ACC112 (cell line): ENCODE data around the gene FBXO34.
"Not testable (repeated sequence)": the region's sequence is repeated elsewhere in the genome, so short reads cannot be mapped to it uniquely, and the experiment has no call there.

ENCODE experiments used
- H2AFZ ChIP-seq: fragments of 200-600 bp; sonication (generic); one replicate; pipeline ENCODE4 v1.6.0; 2017; ENCODE audit warnings: antibody characterized with exemption, low read length; ENCODE audit not compliant: unreplicated experiment
- H3K27ac ChIP-seq: fragments of 200-600 bp; sonication (generic); 2 replicates; pipeline ENCODE4 v1.5.1; 2014; ENCODE audit warnings: low read depth, mild to moderate bottlenecking, antibody characterized with exemption, low read length, moderate library complexity
- H3K27me3 ChIP-seq: fragments of 200-600 bp; sonication (generic); 2 replicates; pipeline ENCODE4 v1.6.1; 2014; ENCODE audit warnings: mild to moderate bottlenecking, antibody characterized with exemption, low read length, moderate library complexity, mixed read lengths; ENCODE audit not compliant: insufficient read depth
- H3K36me3 ChIP-seq: fragments of 200-600 bp; sonication (generic); 2 replicates; pipeline ENCODE4 v1.6.1; 2016; ENCODE audit warnings: mild to moderate bottlenecking, antibody characterized with exemption, low read length, moderate library complexity, mixed read lengths; ENCODE audit not compliant: insufficient read depth
- H3K4me1 ChIP-seq: fragments of 200-600 bp; sonication (generic); one replicate; pipeline ENCODE4 v1.6.1; 2016; ENCODE audit warnings: low read length, mixed read lengths; ENCODE audit not compliant: insufficient read depth, unreplicated experiment, control insufficient read depth
- H3K4me3 ChIP-seq: fragments of 200-600 bp; sonication (generic); 2 replicates; pipeline ENCODE4 v1.5.1; 2014; ENCODE audit warnings: mild to moderate bottlenecking, low read depth, low read length
- H3K79me2 ChIP-seq: fragments of 200-600 bp; sonication (generic); one replicate; pipeline ENCODE4 v1.6.0; 2016; ENCODE audit warnings: low read length; ENCODE audit not compliant: control insufficient read depth, unreplicated experiment, insufficient read depth

Gene FBXO34

GRCh38 chr14:55309154-55309553 is 37.9 kb downstream of the FBXO34 start:
- Histone ChIP-seq H3K36me3 (peaks cover 16% of the 10 kb centered on the region), H2AFZ (no peak overlapping the region), H3K79me2 (peaks cover 33% of the 10 kb centered on the region), H3K27ac (no peak overlapping the region), H3K27me3 (no peaks in the 10 kb centered on the region), H3K4me3 (no peak overlapping the region), H3K4me1 (peaks cover 10% of the 10 kb centered on the region)

DNA sequence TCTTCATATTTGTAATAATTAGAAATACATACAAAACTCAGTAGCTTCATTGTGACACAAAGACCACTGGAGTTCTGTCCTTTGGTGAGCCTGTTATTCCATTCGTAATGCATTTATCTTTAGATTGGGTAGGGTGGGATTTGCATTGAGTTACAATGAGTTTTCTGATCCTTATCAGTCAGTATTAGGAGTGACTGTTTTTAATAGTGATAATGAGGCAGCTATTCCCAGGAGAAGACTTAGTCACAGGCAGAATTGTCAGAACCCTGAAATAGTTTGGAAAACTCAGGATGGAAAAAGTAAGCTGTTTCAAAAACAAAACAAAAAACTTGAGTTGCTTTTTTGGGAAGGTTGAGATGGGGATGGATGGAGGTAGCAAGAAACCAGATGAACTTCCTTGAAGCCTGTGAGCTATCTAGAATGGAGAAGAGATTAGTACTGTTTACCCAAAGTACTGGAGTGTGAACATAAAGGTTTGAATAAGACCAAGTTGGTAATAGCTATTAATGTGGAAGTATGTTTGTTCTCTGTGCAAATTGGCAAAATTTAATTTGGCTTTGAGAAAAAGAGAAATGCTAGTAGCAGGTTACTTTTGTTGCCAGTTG is 38.6 kb downstream of the FBXO34 start:
- no peak overlapping the region for H2AFZ ChIP-seq
- no peak overlapping the region for H3K27ac ChIP-seq
- peaks cover 27% of the 10 kb centered on the region for H3K79me2 ChIP-seq
- H3K27me3 ChIP-seq: no peaks in the 10 kb centered on the region
- peaks cover 17% of the 10 kb centered on the region for H3K36me3 ChIP-seq
- H3K4me3 ChIP-seq: no peak overlapping the region
- H3K4me1 ChIP-seq: peaks cover 10% of the 10 kb centered on the region

- not testable (repeated sequence) for H3K27me3 ChIP-seq, H3K4me3 ChIP-seq, H3K27ac ChIP-seq, H3K4me1 ChIP-seq, H2AFZ ChIP-seq
- peaks cover 15% of the 10 kb centered on the region for H3K79me2 ChIP-seq
- H3K36me3 ChIP-seq: peaks cover 27% of the 10 kb centered on the region
Observed at GRCh38 chr14:55312379-55313030, 41.3 kb downstream of the FBXO34 start.

DNA sequence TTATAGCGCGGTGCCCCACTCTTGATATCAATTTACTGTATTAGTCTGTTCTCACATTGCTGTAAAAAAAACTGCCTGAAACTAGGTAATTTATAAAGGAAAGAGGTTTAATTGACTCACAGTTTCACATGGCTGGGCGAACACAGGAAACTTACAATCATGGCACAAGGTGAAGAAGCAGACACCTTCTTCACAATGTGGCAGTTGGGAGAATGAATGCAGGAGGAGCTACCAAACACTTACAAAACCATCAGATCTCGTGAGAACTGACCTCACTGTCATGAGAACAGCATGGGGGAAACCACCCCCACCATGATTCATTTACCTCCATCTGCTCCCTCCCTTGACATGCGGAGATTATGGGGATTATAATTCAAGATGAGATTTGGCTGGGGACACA is 42.3 kb downstream of the FBXO34 start:
- H3K79me2 ChIP-seq: peaks cover 14% of the 10 kb centered on the region

DNA sequence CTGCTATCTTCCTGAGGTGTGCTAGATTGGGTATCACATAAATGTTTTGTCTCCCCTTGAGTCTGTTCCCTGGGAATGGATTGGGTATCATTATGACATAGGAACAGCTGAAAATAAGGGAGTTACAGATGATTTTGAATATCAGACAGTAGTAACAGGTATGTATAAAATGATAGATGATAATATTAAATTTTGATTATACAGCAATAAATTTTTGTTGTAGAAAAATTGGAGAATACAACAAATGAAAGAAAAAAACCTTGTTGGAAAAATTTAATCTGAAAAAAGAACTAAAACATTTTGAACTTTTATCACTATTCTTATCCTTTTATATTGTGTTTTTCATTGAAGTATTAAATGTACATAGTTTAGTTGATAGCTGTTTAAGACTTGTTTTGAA is 43.2 kb downstream of the FBXO34 start:
- H3K4me1 ChIP-seq: peaks cover 8% of the 10 kb centered on the region
- peaks cover 32% of the 10 kb centered on the region for H3K36me3 ChIP-seq
- no peak overlapping the region for H3K4me3 ChIP-seq
- peaks cover 12% of the 10 kb centered on the region for H3K79me2 ChIP-seq
- no peaks in the 10 kb centered on the region for H3K27me3 ChIP-seq
- H2AFZ ChIP-seq: no peak overlapping the region
- H3K27ac ChIP-seq: no peak overlapping the region

More for the DNA sequence above, 42.3 kb downstream of the FBXO34 start:
- Histone ChIP-seq H3K4me1 (peaks cover 10% of the 10 kb centered on the region), H3K4me3 (no peak overlapping the region), H3K27ac (no peak overlapping the region), H2AFZ (no peak overlapping the region), H3K27me3 (no peaks in the 10 kb centered on the region), H3K36me3 (peaks cover 28% of the 10 kb centered on the region)

- Histone ChIP-seq H3K4me3 (no peak overlapping the region), H3K27ac (no peak overlapping the region), H3K4me1 (no peaks in the 10 kb centered on the region), H3K27me3 (no peaks in the 10 kb centered on the region), H3K36me3 (peaks cover 24% of the 10 kb centered on the region), H3K79me2 (peaks cover 11% of the 10 kb centered on the region), H2AFZ (no peak overlapping the region)
Observed at GRCh38 chr14:55316564-55316963, 45.3 kb downstream of the FBXO34 start.

GRCh38 chr14:55317542-55318306 is 46.5 kb downstream of the FBXO34 start:
- H2AFZ ChIP-seq: no peak overlapping the region
- H3K4me1 ChIP-seq: no peaks in the 10 kb centered on the region
- no peaks in the 10 kb centered on the region for H3K27me3 ChIP-seq
- H3K36me3 ChIP-seq: peaks cover 22% of the 10 kb centered on the region
- H3K4me3 ChIP-seq: no peak overlapping the region
- H3K27ac ChIP-seq: no peak overlapping the region
- H3K79me2 ChIP-seq: peaks cover 11% of the 10 kb centered on the region

DNA sequence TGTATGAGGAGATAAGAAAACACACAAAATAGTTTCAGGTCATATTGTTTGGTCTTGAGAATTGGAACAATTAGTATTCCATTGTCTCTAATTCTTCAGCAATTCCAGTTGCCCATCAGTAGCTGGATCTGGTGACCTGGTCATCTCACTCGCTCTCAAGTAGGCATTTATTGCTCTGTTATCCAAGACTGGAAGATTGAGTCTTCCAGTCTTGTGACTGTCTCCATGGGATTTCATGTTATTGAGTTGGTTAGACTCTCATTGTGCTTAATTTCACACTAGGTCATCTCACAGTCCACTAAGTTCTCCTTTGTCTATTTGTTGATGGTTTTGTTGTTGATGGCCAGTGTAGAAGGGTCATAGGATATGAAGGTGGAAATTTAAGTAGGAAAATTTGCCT is 47.5 kb downstream of the FBXO34 start:
- Histone ChIP-seq H3K27ac (no peak overlapping the region), H3K4me3 (no peak overlapping the region), H3K4me1 (no peaks in the 10 kb centered on the region), H3K79me2 (peaks cover 15% of the 10 kb centered on the region), H3K27me3 (no peaks in the 10 kb centered on the region), H3K36me3 (peaks cover 16% of the 10 kb centered on the region), H2AFZ (no peak overlapping the region)

- H3K4me3 ChIP-seq: no peak overlapping the region
- H3K36me3 ChIP-seq: no peaks in the 10 kb centered on the region
- no peaks in the 10 kb centered on the region for H3K27me3 ChIP-seq
- H3K4me1 ChIP-seq: peaks cover 9% of the 10 kb centered on the region
- H3K27ac ChIP-seq: no peak overlapping the region
- no peak overlapping the region for H2AFZ ChIP-seq
- H3K79me2 ChIP-seq: peaks cover 36% of the 10 kb centered on the region
Observed at GRCh38 chr14:55323910-55324309, 52.7 kb downstream of the FBXO34 start.

DNA sequence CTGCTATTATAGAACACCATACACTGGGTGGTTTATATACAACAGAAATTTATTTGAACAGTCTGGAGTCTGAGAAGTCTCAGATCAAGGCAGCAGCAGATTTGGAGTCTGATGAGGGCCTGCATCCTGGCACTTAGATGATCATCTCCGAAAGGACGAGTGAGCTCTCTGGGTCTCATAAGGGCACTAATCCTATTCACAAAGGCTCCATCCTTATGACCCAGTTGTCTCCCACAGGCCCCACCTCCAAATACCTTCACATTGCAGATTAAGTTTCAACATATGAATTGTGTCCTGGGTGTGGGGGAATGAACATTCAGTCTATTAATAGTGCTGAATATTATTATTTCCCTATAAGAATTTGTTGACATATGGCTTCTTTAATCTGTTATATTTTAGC is 53.6 kb downstream of the FBXO34 start:
- Histone ChIP-seq H3K27me3 (no peaks in the 10 kb centered on the region), H3K36me3 (no peaks in the 10 kb centered on the region), H3K27ac (no peak overlapping the region), H3K79me2 (peaks cover 41% of the 10 kb centered on the region), H2AFZ (no peak overlapping the region), H3K4me1 (peaks cover 17% of the 10 kb centered on the region), H3K4me3 (no peak overlapping the region)

DNA sequence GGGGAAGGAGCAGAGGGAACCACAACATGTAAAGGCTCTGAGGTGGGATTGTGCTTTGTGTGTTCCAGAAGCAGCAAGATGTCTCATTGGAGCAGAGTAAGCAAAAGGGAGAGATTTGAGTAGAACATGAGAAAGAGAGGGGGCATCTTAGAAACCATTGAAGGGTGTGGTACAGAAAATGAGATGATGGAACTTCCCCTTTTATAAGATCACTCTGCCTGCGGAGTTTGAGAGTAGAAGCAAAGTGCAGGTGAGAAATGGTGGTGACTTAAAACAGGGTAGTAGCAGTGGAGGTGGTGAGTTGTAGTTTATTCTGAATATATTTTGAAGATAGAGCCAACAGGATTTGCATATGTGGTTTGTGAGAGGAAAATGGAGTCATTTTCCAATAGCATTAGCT is 56.0 kb downstream of the FBXO34 start:
- Histone ChIP-seq H3K27me3 (no peaks in the 10 kb centered on the region), H3K27ac (no peak overlapping the region), H3K36me3 (no peaks in the 10 kb centered on the region), H2AFZ (no peak overlapping the region), H3K4me1 (peaks cover 22% of the 10 kb centered on the region), H3K4me3 (no peak overlapping the region), H3K79me2 (peaks cover 51% of the 10 kb centered on the region)
